CD4-positive, alpha-beta T cell treated with Interferon alpha-2 for 1 hour (primary cell): Measurements from ENCODE around the gene BMAL1.

ENCODE experiments used
- DNase-seq, 2 donors: peaks; one replicate each; pipeline ENCODE4 v3.0.0-alpha.2; 2020 to 2022

The BMAL1 gene

GRCh38 chr11:13292970-13293369 is 15.4 kb downstream of the BMAL1 start:
- no peak for DNase-seq

GRCh38 chr11:13294178-13294577 is 16.6 kb downstream of the BMAL1 start:
- DNase-seq: no peak

GRCh38 chr11:13294771-13295579 is 17.4 kb downstream of the BMAL1 start:
- no peak for DNase-seq

- DNase-seq: no peak
Measured at GRCh38 chr11:13297308-13297916, 19.8 kb downstream of the BMAL1 start.

DNA sequence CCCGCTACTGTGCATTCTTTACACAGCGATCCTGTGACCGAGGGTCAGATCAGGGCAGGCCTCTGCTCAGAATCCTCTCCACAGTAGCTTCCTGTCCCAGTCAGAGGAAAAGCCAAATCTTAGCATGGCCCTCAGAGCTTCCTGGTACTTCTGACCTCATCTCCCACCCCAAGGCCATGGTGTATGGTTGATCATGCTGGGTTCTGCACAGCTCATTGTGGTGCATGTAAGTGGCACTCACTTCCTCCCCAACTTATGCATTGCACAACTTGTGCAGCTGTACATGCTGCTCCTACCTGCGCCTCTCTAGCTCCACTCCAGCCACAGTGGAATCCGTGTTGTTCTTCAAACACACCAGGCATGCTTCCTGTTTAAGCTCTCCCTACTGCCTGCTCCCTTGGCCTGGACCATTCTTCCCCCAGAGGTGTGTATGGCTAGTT is 20.3 kb downstream of the BMAL1 start:
- DNase-seq: peak in 1 of 2 donors; percentile 6

GRCh38 chr11:13298765-13299164 is 21.2 kb downstream of the BMAL1 start:
- DNase-seq: no peak

- DNase-seq: no peak
Measured at GRCh38 chr11:13301522-13301921, 23.9 kb downstream of the BMAL1 start.

- DNase-seq: no peak
Measured at GRCh38 chr11:13302420-13302958, 24.9 kb downstream of the BMAL1 start.

GRCh38 chr11:13303668-13304649 is 26.4 kb downstream of the BMAL1 start:
- DNase-seq: peak in 1 of 2 donors; percentile 24

DNA sequence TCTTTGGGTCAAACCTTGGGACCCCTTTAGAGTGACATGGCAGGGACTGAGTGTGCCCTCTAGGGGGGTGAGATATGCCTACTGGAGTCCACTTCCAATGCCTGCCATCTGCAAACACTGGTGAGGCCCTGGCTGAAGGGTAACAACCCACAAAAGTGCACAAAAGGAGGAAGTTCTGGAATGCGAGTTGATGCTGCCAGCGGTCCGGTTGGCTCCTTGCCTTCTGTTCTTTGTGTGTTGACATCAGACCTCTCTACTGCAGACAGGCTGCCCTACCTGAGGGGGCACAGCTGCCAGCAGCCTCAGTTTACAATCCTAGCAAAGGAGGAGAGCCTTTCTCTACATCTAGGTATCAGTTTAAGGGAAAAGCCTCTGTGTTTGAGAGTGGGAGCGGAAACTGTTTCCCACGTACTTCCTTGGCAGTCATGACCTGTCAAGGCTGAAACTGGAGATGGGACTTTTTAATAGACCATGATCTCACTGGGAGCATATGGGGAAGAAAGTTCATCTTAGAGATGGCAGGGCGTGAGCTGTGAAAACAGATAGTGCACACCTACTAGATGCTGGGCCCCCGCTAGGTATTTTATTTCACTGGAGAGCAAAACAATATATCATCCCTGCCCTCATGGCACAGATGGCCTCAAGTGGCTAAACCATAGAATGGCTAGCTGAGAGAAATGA is 27.2 kb downstream of the BMAL1 start:
- no peak for DNase-seq

- no peak for DNase-seq
Measured at GRCh38 chr11:13308704-13309103, 31.1 kb downstream of the BMAL1 start.

- DNase-seq: no peak
Measured at GRCh38 chr11:13309156-13309555, 31.6 kb downstream of the BMAL1 start.

DNA sequence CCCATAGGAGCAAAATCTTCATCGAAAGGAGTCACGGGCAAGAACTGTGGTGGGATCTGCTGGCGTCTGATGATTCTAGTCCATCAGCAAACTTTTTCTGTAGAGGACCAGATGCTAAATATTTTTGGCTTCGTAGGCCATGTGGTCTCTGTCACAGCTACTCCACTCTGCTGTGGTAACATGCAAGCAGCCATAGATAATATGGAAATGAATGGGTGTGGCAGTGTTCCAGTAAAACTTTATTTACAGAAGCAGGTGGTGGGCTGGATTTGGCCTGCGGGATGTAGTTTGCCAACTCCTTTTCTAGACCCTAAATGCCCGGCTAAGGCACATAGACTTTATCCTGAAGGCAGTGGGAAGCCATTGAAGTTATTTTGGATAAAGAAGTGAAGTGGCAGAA is 32.9 kb downstream of the BMAL1 start:
- no peak for DNase-seq

DNA sequence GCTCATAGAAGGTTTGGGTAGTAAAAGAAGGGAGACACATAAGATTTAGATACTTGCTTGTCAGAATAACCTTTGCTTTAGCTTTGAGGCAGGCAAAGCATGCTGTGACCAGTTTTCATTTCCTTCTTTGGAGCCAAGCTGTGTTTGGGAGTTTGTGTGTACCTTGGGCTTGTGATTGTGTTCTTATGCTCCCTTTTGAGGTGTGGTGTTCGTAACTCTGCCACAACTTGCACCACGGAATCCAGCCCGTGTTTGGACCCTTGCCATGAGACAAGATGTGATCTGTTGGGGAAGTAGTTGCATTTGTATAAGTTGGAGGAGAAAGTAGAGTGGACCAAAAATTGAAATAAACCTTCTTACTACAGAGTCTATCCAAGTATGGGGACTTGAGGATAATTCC is 34.0 kb downstream of the BMAL1 start:
- no peak for DNase-seq

DNA sequence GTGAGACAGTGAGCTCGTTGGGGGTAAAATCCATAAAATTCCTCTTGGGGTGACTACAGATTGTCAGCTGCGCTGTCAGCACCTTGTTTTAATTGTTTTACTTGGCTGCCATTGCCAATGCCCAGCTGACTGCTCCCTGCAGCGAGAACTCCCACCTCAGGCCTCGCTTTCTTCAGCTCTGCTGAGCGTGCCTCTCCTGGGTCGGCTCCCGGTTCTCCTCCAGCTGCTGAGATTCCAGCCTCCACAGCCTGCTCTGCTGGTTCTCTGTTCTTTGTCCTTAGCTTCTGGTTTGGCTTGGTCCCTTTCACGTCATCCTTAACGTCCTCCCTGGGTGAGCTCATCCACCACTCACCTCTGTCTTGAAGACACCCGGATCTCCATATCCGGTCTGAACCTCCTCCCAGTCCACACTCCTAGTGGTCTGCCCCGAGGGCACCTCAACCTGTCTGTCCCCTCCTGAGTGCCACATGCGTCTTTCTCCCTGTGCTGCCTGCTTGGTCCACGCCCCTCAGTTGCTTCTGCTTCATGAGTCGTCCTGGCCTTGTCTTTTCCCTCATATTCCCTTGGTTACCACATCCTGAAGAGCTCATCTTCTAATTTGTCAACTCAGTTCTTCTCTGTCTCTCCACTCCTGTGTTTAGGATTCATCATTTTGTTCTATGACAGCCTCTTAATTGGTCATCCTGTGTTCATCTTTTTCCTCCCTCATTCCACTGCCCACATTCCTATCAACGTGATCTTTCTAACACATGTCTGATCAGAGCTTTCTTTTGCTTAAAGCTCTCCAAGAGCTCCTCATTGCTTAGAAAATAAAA is 35.6 kb downstream of the BMAL1 start:
- DNase-seq: no peak

DNA sequence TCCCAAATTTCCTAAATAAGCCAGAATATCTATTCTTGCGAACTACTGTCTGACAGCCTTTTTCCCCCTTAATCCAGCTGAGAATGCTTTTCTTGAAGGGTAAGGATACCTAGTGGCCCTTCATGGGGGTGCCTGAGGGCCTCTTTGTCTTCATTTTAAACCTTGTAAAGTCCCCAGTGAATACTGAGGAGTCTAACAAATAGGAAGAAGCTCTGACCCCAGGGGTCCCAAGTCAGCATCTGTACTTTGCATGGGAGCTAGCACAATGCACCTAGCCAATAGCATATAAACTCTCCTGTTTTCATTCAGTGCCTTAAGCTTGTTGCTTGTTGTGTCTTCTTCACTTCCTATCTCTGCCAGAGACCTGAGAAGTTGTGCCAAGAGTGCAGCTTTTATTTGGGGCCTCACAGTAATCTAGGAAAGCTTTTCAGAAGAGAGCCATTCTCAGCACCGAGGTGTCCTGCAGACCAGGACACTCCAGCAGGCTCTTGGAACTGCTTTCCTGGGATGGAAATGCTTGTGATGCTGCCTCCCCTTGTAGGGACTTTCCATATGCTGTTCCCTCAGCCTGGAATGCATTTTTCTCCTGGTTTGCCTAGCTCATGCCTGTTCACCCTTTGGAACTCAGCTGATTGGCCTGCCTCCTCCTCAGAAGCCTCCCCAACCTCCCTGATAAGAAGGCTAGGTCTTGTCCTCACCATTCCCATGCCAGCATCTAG is 37.2 kb downstream of the BMAL1 start:
- DNase-seq: no peak

DNA sequence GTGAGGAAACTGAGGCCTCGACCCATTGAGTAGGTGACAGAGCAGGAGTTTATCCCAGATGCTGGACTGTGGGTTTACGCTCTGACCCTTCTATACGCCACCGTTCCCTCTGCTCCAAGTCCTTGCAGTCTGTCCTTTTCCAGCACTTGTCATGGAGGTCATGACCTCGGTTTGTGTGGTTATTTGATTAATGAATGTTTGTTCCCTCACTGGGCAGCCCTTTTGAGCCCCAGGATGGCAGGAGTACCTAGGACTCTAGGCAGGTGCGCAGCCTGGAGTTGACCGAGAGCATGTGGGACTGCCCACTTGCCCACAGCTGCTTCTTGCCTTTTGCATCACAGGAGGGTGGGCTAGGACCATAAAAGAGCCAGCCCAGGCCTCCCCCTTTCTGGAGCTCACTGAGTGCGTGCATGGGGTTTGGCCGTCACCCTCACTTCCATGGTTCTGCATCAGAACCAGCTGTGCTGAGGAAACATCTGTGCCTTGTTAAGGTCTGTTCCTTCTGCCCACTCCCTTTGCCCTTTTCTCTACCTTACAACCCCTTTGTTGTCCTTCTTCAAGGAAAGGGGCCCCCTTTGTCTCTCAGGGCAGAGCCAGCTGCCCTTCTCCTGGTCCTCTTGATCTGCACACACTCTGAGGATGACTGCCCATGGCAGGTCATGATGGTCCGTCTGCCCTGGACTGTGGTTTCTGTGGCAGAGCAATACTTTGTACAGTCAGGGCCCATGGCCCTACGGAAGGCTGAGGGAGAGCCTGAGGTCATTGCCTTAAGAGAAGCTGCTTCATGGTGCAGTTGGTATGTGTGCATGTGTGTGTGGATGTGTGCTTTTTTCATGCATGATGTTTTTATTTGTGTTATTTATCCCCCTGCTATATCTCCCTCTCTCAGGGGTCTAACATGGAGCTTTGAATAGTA is 38.2 kb downstream of the BMAL1 start:
- no peak for DNase-seq

GRCh38 chr11:13316528-13316961 is 39.0 kb downstream of the BMAL1 start:
- DNase-seq: no peak

GRCh38 chr11:13317293-13318080 is 39.9 kb downstream of the BMAL1 start:
- DNase-seq: no peak
